Measurements from ENCODE around the gene CPLANE2. TPM values are rescaled to one million over a fixed set of nuclear protein-coding genes. Genes with fewer than 3 reads are reported as not detected.
"Not testable (repeated sequence)": the region's sequence is repeated elsewhere in the genome, so short reads cannot be mapped to it uniquely, and the experiment has no call there.

The CPLANE2 gene
- total RNA-seq, 6 experiments from 2014 or later = 2.2 to 4.4 (median 3.1) TPM

- Histone ChIP-seq H3K9me3 (no peaks in the 10 kb centered on the region), H3K36me3 (no peaks in the 10 kb centered on the region), H3K4me3 (peak overlapping the region in 1 of 3 donors; percentile 47), H3K4me1 (peaks cover 0 to 11% (median 0%) of the 10 kb centered on the region in 4 donors), H3K27me3 (no peaks in the 10 kb centered on the region), H3K27ac (no peak overlapping the region)
- WGBS (ENCODE audit: insufficient coverage, low coverage, low lambda C conversion rate, missing lambda C conversion rate) = 84% methylated on average over 9 of the region's 12 CpGs
- intact Hi-C loops (cut with DNase I) = no loop called here
- DNase-seq (peak in 1 of 3 donors; percentile 58), ATAC-seq (no peak)
- TF ChIP-seq POLR2A (IDR thresholded peaks at IDR 0.05) = no peak
Measured at GRCh38 chr1:16218014-16218673, 18.8 kb downstream of the CPLANE2 start.

GRCh38 chr1:16217061-16217785, 19.8 kb downstream of the CPLANE2 start:
- TF ChIP-seq CTCF (IDR thresholded peaks at IDR 0.05) (no peak), POLR2A (IDR thresholded peaks at IDR 0.05) (peak; percentile 31)
- no peak overlapping the region for H3K27ac ChIP-seq
- intact Hi-C loops (cut with DNase I) = no loop called here
- peak overlapping the region; percentile 47 to 53 (median 47) for H3K4me3 ChIP-seq
- no peaks in the 10 kb centered on the region for H3K27me3 ChIP-seq
- peak; percentile 96 to 99 (median 98) for ATAC-seq
- 6% methylated on average over 19 of the region's 46 CpGs for WGBS (ENCODE audit: insufficient coverage, low coverage, low lambda C conversion rate, missing lambda C conversion rate)
- peaks cover 0 to 11% (median 0%) of the 10 kb centered on the region in 4 donors for H3K4me1 ChIP-seq
- H3K9me3 ChIP-seq = no peaks in the 10 kb centered on the region
- DNase-seq = peak; percentile 99
- H3K36me3 ChIP-seq = no peaks in the 10 kb centered on the region

- WGBS (ENCODE audit: insufficient coverage, low coverage, low lambda C conversion rate, missing lambda C conversion rate) = 30% methylated on average over 10 of the region's 33 CpGs
- H3K27me3 ChIP-seq = no peaks in the 10 kb centered on the region
- peaks cover 0 to 11% (median 0%) of the 10 kb centered on the region in 4 donors for H3K4me1 ChIP-seq
- no peak overlapping the region for H3K27ac ChIP-seq
- peak overlapping the region; percentile 47 to 53 (median 47) for H3K4me3 ChIP-seq
- TF ChIP-seq CTCF (IDR thresholded peaks at IDR 0.05) = no peak
- no peak for TF ChIP-seq POLR2A (IDR thresholded peaks at IDR 0.05)
- peak; percentile 66 to 80 (median 74) for DNase-seq
- peak in 3 of 4 donors; percentile 6 to 29 (median 24) for ATAC-seq
- H3K9me3 ChIP-seq = no peaks in the 10 kb centered on the region
- intact Hi-C loops (cut with DNase I) = no loop called here
- no peaks in the 10 kb centered on the region for H3K36me3 ChIP-seq
Measured at GRCh38 chr1:16215882-16216753, 20.9 kb downstream of the CPLANE2 start.

- not testable (repeated sequence) for ATAC-seq, DNase-seq
- 90% methylated on average over 13 of the region's 14 CpGs for WGBS (ENCODE audit: insufficient coverage, low coverage, low lambda C conversion rate, missing lambda C conversion rate)
Measured at GRCh38 chr1:16215240-16215639, 21.7 kb downstream of the CPLANE2 start.

GRCh38 chr1:16213544-16213943, 23.4 kb downstream of the CPLANE2 start:
- H3K4me3 ChIP-seq; H3K9me3 ChIP-seq; H3K27me3 ChIP-seq; ATAC-seq; H3K27ac ChIP-seq; intact Hi-C loops (cut with DNase I); DNase-seq; H3K36me3 ChIP-seq: not testable (repeated sequence)
- H3K4me1 ChIP-seq = peaks cover 0 to 11% (median 0%) of the 10 kb centered on the region in 4 donors
- 86% methylated on average over 3 of the region's 3 CpGs for WGBS (ENCODE audit: insufficient coverage, low coverage, low lambda C conversion rate, missing lambda C conversion rate)

More at GRCh38 chr1:16215240-16215639, 21.7 kb downstream of the CPLANE2 start:
- H3K9me3 ChIP-seq; H3K27me3 ChIP-seq; H3K4me3 ChIP-seq; H3K36me3 ChIP-seq; intact Hi-C loops (cut with DNase I); H3K27ac ChIP-seq: not testable (repeated sequence)
- H3K4me1 ChIP-seq = peaks cover 0 to 11% (median 0%) of the 10 kb centered on the region in 4 donors
